GM18858 (cell line): ENCODE data around the gene CPLX4.
A peak's percentile ranks its signal among the peaks of the same experiment; 100 is the strongest.

Experiments used
- ATAC-seq: cut with Tn5 transposase; IDR thresholded peaks from one replicate; pipeline ENCODE4 v1.9.1; 2021; ENCODE audit not compliant: unreplicated experiment

CPLX4 gene

GRCh38 chr18:59308248-59308937, 10.1 kb downstream of the CPLX4 start:
- peak; percentile 60 for ATAC-seq

GRCh38 chr18:59306640-59307039, 11.8 kb downstream of the CPLX4 start:
- no peak for ATAC-seq

- ATAC-seq, result no peak
Observed at GRCh38 chr18:59305295-59305694, 13.2 kb downstream of the CPLX4 start.

GRCh38 chr18:59303656-59304195, 14.7 kb downstream of the CPLX4 start:
- no peak for ATAC-seq

- no peak for ATAC-seq
Observed at GRCh38 chr18:59303006-59303405, 15.4 kb downstream of the CPLX4 start.

- ATAC-seq, result no peak
Observed at GRCh38 chr18:59301929-59302328, 16.5 kb downstream of the CPLX4 start.

DNA sequence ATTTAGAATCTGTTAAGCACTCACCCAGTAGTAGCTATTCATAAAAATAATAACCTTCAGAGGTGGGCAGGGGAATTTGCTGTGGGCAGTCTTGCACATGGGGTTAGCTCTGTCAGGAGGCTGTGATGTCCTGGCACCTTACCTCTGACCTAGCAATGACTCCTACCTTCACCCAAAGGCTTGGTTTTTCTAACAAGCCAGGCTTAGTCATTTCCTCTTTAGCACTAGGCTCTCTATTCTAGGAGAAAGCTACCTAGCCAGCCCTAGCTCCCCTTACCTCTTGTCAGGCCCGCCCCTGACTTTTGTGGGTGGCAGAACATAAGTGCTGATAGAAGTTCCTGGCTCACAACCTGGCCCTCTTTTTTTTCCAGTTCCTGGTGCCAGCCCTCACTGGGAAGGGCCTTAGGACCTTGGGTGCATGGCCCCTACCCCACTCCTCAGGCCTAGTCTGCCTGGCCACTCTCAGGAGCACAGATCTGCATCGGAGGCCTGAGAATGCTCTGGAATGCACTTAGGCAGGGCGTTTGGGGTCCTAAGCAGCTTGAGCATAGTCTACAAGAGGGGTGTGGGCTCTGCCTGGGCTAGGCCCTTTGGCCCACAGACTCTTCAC, 17.7 kb downstream of the CPLX4 start:
- ATAC-seq, result no peak

- ATAC-seq, result no peak
Observed at GRCh38 chr18:59298871-59299270, 19.6 kb downstream of the CPLX4 start.

DNA sequence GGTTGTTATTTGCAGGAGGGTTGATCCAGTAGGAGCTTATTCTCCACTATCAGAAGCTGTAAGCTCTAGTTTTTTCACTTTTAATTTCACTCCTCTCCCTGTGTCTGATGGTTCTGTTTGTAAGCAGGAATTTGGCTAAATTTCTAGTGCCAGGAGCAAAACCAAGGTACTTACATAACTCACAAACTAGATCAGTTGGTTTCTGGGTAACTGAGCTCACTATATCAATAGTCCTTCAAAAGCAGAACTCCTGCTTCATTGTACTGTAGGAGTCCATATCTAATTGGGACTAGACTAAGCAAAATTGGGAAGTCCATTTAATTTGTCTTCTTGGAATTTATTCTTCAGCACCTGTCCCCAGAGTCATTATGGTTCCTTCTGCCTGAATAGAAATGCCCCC, 25.1 kb downstream of the CPLX4 start:
- no peak for ATAC-seq

- ATAC-seq, result no peak
Observed at GRCh38 chr18:59286341-59286740, 32.1 kb downstream of the CPLX4 start.

GRCh38 chr18:59282341-59282740, 36.1 kb downstream of the CPLX4 start:
- no peak for ATAC-seq

GRCh38 chr18:59279722-59280121, 38.7 kb downstream of the CPLX4 start:
- ATAC-seq, result no peak

GRCh38 chr18:59279193-59279592, 39.3 kb downstream of the CPLX4 start:
- no peak for ATAC-seq

DNA sequence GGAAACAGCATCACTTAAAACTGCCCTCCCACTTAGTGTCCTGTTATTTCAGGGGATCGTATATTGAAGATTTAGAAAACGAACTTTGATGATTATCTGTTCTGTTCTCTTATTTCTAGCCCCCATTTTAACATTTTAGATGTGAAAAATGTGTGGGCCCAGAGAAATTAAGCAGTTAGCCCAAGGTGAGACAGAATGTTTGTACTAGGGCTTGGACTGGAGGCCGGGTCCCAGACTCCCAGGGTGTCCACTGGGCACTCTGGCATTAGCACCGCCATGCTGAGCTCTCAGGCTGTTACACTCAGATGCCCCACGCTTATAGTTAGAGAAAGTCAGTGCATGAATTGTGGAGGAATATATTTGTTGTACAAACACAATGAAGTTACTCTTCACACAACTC, 39.7 kb downstream of the CPLX4 start:
- no peak for ATAC-seq

DNA sequence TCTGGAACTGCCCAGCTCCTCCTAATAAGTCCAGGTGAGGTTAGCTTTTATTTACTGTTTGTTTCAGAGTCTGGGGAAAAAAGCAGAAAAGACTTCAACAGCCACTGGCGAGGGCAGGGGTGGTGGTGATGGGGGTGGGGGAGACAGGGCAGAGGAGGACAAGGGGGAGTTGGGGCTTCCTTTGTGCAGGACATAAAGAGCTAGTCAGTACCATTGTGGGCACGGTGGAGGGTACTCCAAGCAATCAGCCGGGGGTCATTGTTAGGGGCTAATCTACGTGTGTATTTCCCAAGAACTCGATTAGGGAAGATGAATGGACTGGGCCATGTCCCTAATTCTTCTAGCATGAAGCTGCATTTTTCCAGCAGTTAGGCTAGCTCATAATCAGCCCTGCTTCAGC, 42.4 kb downstream of the CPLX4 start:
- no peak for ATAC-seq

DNA sequence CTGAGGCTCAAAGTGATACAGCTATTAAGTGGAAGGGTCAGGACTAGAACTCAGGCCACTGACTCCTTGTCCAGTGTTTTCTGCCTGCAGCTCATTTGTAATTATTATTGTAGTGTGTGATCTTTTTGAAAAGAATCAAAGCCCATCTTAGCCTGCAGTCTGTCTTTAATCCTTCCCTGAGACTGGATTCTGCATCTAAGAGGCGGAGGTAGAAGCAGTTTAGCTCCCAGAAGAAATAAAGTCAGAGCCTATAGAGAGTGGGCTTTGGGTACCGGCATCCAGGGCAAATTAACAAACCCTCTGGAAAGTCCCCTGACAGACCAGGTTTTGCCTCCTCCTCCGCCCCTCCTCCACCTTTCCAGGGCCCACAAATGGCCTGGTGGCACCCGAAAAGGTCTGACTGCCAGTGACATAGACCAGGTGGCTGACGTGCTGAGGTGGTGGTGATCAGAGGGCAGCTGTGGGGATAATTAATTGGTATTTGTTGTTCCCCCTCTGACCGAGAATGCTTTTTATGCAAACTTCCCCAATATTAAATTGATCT, 43.0 kb downstream of the CPLX4 start:
- ATAC-seq, result no peak

- no peak for ATAC-seq
Observed at GRCh38 chr18:59274533-59274928, 43.9 kb downstream of the CPLX4 start.

- no peak for ATAC-seq
Observed at GRCh38 chr18:59273759-59274532, 44.5 kb downstream of the CPLX4 start.

- ATAC-seq, result no peak
Observed at GRCh38 chr18:59272891-59273758, 45.3 kb downstream of the CPLX4 start, which contains the start of gene RAX. Gene RAX (minus strand): TSS chr18:59273454. CDS start chr18:59273206, 248 bp downstream.

DNA sequence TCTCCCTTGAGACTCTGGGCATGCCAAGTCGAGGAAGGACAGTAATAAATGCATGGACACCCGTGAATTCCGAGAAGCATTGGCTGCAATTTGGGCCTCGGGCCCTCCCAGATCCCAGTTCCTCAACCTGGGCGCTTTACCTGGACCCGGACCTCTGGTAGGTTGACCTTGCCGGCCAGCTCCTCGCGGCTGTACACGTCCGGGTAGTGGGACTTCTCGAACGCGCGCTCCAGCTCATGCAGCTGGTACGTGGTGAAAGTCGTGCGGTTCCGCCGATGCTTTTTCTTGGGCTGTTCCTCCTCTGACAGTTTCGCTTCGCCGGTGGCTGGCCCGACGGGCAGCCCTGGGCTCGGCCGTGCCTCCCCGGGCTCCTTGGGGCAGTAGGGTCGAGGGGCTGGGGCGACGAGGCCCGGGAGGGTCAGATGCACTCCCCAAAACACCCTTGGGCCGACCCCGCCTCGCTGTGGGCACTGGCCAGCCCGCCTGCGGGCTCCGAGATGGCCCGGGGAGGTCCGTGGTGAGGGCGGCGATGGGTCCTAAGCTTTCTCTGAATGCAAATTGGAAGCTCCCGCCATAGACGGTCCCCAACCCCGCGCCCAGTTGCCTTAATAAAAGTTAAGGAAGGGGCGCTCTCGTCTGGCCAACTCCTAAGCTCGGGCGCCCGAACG, 46.1 kb downstream of the CPLX4 start:
- ATAC-seq, result no peak
